PC-3 (cell line): ENCODE data around the gene SDK2.

Source experiments
- CTCF ChIP-seq: fragments of 300-600 bp; sonication (generic); conservative IDR thresholded peaks from 2 replicates; pipeline ENCODE4 v1.5.1; 2017; ENCODE audit warnings: antibody characterized with exemption, low read depth, mild to moderate bottlenecking, low read length
- EZH2 ChIP-seq: fragments of 300-600 bp; sonication (generic); IDR thresholded peaks from one replicate; pipeline ENCODE4 v1.6.1; 2017; ENCODE audit warnings: antibody characterized with exemption, mild to moderate bottlenecking, low read length; ENCODE audit not compliant: unreplicated experiment

GRCh38 chr17:73526952-73527351, 117.3 kb downstream of the SDK2 start:
- TF ChIP-seq CTCF, result no peak
- TF ChIP-seq EZH2, result no peak
